Tibial nerve (tissue), 4 donors: ENCODE results near the gene SMARCAD1. TPM values are rescaled to one million over a fixed set of nuclear protein-coding genes. Genes with fewer than 3 reads are reported as not detected.

Experiments used
- DNase-seq, 2 donors: peaks; one replicate each; pipeline ENCODE4 v3.0.0-alpha.2; 2019; ENCODE audit warnings: low spot score in 2 of 2
- H3K27ac ChIP-seq, 4 donors: fragments of 200-600 bp; sonication (generic) in 3 of 4; one replicate each; pipeline ENCODE4 v1.5.1; 2017 to 2019; ENCODE audit warnings: mild to moderate bottlenecking in 1 of 4
- H3K27me3 ChIP-seq, 2 donors: fragments of 200-600 bp; sonication (generic) in 1 of 2; one replicate each; pipeline versions ENCODE4 v1.5.1 to v1.6.0; 2017 to 2019
- H3K36me3 ChIP-seq, 3 donors: fragments of 200-600 bp; sonication (generic); one replicate each; pipeline ENCODE4 v1.5.1; 2018 to 2019
- H3K4me1 ChIP-seq, 4 donors: fragments of 200-600 bp; sonication (generic) in 3 of 4; one replicate each; pipeline ENCODE4 v1.5.1; 2017 to 2019
- H3K4me3 ChIP-seq, 4 donors: fragments of 200-600 bp; sonication (generic) in 3 of 4; one replicate each; pipeline ENCODE4 v1.5.1; 2017 to 2019; ENCODE audit warnings: mild to moderate bottlenecking in 1 of 4, moderate library complexity in 1 of 4
- H3K9me3 ChIP-seq, 4 donors: fragments of 200-600 bp; sonication (generic) in 3 of 4; one replicate each; pipeline ENCODE4 v1.5.1; 2017 to 2019
- CTCF ChIP-seq, 5 experiments: fragments of 200-600 bp in 3 of 5; fragments of 450-650 bp in 2 of 5; sonication (generic) in 3 of 5; IDR thresholded peaks; one replicate each; pipeline ENCODE4 v1.5.1; 2016 to 2019; ENCODE audit warnings: antibody characterized with exemption in 5 of 5, mild to moderate bottlenecking in 3 of 5, moderate library complexity in 2 of 5
- EP300 ChIP-seq, 2 donors: sonication (generic); formaldehyde crosslinking; IDR thresholded peaks; one replicate each; pipeline ENCODE4 v1.6.1; 2017; ENCODE audit warnings: antibody characterized with exemption in 2 of 2, mild to moderate bottlenecking in 1 of 2
- POLR2A ChIP-seq, 2 donors: fragments of 450-650 bp; IDR thresholded peaks; one replicate each; pipeline ENCODE4 v1.6.1; 2017; ENCODE audit warnings: antibody characterized with exemption in 2 of 2, mild to moderate bottlenecking in 2 of 2, moderate library complexity in 2 of 2
- WGBS, 2 donors: methylation state at CpG; one replicate each; pipeline ENCODE4 v1.1.5; 2018; 5-methylcytosine and 5-hydroxymethylcytosine counted together
- total RNA-seq, 4 donors: library from RNA; depleted of rRNA; stranded (reverse); fragments of >200 nt; gene quantifications; one replicate each; pipeline ENCODE4 v1.1.0, GENCODE V29; 2016

SMARCAD1 gene
- total RNA-seq, 4 donors from 2014 or later = 22.3 to 25.7 (median 23.6) TPM

GRCh38 chr4:94339779-94340178, 132.1 kb downstream of the SMARCAD1 start:
- 76 to 86% methylated on average over 9 of the region's 9 CpGs for WGBS, 2 donors
- H3K27ac ChIP-seq = no peak overlapping the region
- no peak overlapping the region for H3K4me3 ChIP-seq
- H3K36me3 ChIP-seq = no peaks in the 10 kb centered on the region
- H3K4me1 ChIP-seq = peaks cover 0 to 10% (median 3%) of the 10 kb centered on the region in 4 donors
- DNase-seq = no peak
- no peaks in the 10 kb centered on the region for H3K9me3 ChIP-seq
- TF ChIP-seq CTCF (IDR thresholded peaks at IDR 0.05) (no peak), EP300 (IDR thresholded peaks at IDR 0.05) (no peak), POLR2A (IDR thresholded peaks at IDR 0.05) (no peak)
- no peaks in the 10 kb centered on the region for H3K27me3 ChIP-seq

Other genes with a start within 250 kb of the SMARCAD1 start
- 1 to 10 TPM in 3 of 4 donors, not detected in 1; 1.1 to 3.6 (median 1.8) TPM for gene HPGDS, start 135.0 kb downstream of the SMARCAD1 start, total RNA-seq
- gene PDLIM5, start 244.1 kb downstream of the SMARCAD1 start, total RNA-seq = 100 to 1,000 TPM in 2 of 4 donors, 10 to 100 TPM in 2; 73.5 to 117 (median 98.2) TPM